ENCODE results near the gene KRTAP4-5. TPM values are rescaled to one million over a fixed set of nuclear protein-coding genes. Genes with fewer than 3 reads are reported as not detected.
"Not testable (repeated sequence)": the region's sequence is repeated elsewhere in the genome, so short reads cannot be mapped to it uniquely, and the experiment has no call there.

Gene KRTAP4-5
- not detected in 2 replicates for total RNA-seq

DNA sequence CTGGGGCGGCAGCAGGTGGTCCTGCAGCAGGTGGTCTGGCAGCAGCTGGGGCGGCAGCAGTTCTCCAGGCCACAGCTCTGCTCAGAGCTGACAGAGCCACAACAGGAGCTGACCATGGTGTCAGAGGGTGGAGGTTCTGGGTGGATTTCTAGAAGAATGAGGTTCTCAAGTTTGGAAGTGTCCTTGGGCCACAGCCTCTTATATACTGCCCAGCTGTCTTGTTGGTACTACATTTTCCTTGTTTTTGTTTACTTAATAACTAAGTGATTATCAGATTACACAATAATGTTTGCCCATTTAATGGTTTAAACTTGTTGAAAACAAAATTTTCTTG lies at the start of gene KRTAP4-5:
Gene KRTAP4-5, minus strand, starts transcription at position 174 of the 334 bp plus-strand sequence. Its CDS starts 58 bp downstream, at position 116.
- no peaks in the 10 kb centered on the region for H3K4me1 Mint-ChIP-seq (ENCODE audit: low read depth)
- H3K36me3 Mint-ChIP-seq (ENCODE audit: low read depth) = no peaks in the 10 kb centered on the region
- no peak for DNase-seq (ENCODE audit: low spot score)
- no peak within 1 kb of the TSS for H3K4me3 Mint-ChIP-seq (ENCODE audit: low read depth)
- peaks cover 8% of the 10 kb centered on the region for H3K27me3 Mint-ChIP-seq (ENCODE audit: low read depth)
- no peak within 1 kb of the TSS for H3K27ac Mint-ChIP-seq
- H3K9me3 Mint-ChIP-seq = peaks cover 3% of the 10 kb centered on the region
- intact Hi-C loops (cut with micrococcal nuclease) = no loop called here

DNA sequence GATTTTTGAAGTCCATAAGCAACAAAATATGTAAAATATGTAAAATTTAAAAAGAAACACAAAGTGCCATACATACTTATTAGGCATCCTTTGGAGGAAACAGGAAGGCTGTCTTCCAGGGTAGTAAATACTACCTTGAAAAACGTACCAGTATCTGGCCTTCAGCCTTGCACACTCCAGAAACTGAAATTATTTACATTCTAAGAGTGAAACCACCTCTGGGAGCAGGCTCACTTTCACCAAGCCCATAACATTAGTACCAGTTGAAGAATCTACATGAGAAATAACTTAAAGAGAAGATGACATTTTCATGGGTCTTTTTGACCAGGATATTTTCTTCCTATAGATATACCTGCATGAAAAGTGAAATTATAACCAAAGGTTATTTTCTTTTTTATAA lies 46.4 kb upstream of the KRTAP4-5 start:
- no peaks in the 10 kb centered on the region for H3K36me3 Mint-ChIP-seq (ENCODE audit: low read depth)
- no peaks in the 10 kb centered on the region for H3K4me1 Mint-ChIP-seq (ENCODE audit: low read depth)
- no peak for DNase-seq (ENCODE audit: low spot score)
- H3K27me3 Mint-ChIP-seq (ENCODE audit: low read depth) = peaks cover 8% of the 10 kb centered on the region
- intact Hi-C loops (cut with micrococcal nuclease) = no loop called here
- no peak overlapping the region for H3K27ac Mint-ChIP-seq
- H3K9me3 Mint-ChIP-seq = no peaks in the 10 kb centered on the region
- H3K4me3 Mint-ChIP-seq (ENCODE audit: low read depth) = no peak overlapping the region

DNA sequence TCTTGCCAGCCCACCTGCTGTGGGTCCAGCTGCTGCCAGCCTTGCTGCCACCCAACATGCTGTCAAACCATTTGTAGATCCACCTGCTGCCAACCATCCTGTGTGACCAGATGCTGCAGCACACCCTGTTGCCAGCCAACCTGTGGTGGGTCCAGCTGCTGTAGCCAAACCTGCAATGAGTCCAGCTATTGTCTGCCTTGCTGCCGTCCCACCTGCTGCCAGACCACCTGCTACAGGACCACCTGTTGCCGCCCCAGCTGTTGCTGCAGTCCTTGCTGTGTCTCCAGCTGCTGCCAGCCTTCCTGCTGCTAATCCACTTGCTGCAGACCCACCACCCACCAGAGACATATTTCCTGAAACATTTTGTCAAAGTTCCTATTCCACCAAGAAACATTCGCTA lies 40.7 kb upstream of the KRTAP4-5 start:
- Mint-ChIP-seq H3K4me1 (ENCODE audit: low read depth) (no peaks in the 10 kb centered on the region), H3K36me3 (ENCODE audit: low read depth) (no peaks in the 10 kb centered on the region), H3K4me3 (ENCODE audit: low read depth) (no peak overlapping the region), H3K27me3 (ENCODE audit: low read depth) (peaks cover 3% of the 10 kb centered on the region), H3K27ac (no peak overlapping the region), H3K9me3 (no peaks in the 10 kb centered on the region)
- DNase-seq (ENCODE audit: low spot score) = no peak
- intact Hi-C loops (cut with micrococcal nuclease) = no loop called here

DNA sequence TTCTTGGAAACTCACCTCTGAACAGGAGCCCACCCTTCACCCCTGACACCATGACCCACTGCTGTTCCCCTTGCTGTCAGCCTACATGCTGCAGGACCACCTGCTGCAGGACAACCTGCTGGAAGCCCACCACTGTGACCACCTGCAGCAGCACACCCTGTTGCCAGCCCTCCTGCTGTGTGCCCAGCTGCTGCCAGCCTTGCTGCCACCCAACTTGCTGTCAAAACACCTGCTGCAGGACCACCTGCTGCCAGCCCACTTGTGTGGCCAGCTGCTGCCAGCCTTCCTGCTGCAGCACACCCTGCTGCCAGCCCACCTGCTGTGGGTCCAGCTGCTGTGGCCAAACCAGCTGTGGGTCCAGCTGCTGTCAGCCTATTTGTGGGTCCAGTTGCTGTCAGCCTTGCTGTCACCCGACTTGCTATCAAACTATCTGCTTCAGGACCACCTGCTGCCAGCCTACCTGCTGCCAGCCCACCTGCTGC lies 40.3 kb upstream of the KRTAP4-5 start, which contains the start of gene KRTAP9-1:
Gene KRTAP9-1, plus strand, starts transcription at position 51 of the 482 bp plus-strand sequence. Its CDS starts 0 bp downstream, at position 51.
- H3K36me3 Mint-ChIP-seq (ENCODE audit: low read depth); intact Hi-C loops (cut with micrococcal nuclease); DNase-seq (ENCODE audit: low spot score); H3K27ac Mint-ChIP-seq; H3K9me3 Mint-ChIP-seq; H3K27me3 Mint-ChIP-seq (ENCODE audit: low read depth); H3K4me3 Mint-ChIP-seq (ENCODE audit: low read depth); H3K4me1 Mint-ChIP-seq (ENCODE audit: low read depth): not testable (repeated sequence)

DNA sequence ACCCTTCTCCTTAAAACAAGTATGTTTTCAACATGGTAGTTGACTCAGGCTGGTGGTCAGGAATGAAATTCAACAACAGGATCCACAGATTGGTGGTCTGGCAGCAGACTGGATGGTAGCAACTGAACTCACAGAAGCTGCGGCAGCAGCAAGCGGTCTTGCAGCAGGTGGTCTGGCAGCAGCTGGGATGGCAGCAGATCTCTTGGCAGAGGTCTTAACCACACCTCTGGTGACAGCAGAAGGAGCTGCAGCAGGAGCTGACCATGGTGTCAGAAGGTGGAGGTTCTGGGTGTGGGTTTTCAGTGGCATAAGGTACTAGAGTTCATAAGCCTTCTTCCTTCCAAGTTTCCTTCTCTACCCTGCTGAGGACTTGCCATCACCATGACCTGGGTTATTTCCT lies 37.2 kb upstream of the KRTAP4-5 start:
- DNase-seq (ENCODE audit: low spot score) = no peak
- H3K9me3 Mint-ChIP-seq = no peaks in the 10 kb centered on the region
- no peak overlapping the region for H3K27ac Mint-ChIP-seq
- intact Hi-C loops (cut with micrococcal nuclease) = no loop called here
- no peak overlapping the region for H3K4me3 Mint-ChIP-seq (ENCODE audit: low read depth)
- no peaks in the 10 kb centered on the region for H3K4me1 Mint-ChIP-seq (ENCODE audit: low read depth)
- H3K36me3 Mint-ChIP-seq (ENCODE audit: low read depth) = no peaks in the 10 kb centered on the region
- H3K27me3 Mint-ChIP-seq (ENCODE audit: low read depth) = peaks cover 6% of the 10 kb centered on the region

DNA sequence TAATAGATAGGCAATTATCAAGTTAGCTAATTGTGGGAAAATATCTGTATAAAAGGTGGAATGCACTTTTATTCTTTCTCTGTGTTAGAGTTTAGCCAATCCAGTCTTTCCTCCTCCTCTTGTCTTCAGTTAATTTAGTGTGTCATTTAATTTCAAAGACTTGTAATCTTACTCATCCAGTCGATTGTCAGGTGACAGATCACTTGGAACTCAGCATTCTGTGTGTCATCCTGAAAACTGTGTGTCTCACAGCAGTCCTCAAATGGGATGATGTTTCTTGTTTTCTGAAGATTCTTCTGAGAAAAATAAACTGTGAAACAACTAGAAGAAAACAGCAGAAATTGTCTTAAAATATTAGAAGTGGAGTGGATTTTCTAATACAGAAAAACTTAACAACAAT lies 35.4 kb upstream of the KRTAP4-5 start:
- Mint-ChIP-seq H3K4me1 (ENCODE audit: low read depth) (no peaks in the 10 kb centered on the region), H3K36me3 (ENCODE audit: low read depth) (no peaks in the 10 kb centered on the region), H3K4me3 (ENCODE audit: low read depth) (no peak overlapping the region), H3K9me3 (no peaks in the 10 kb centered on the region), H3K27me3 (ENCODE audit: low read depth) (peaks cover 6% of the 10 kb centered on the region), H3K27ac (no peak overlapping the region)
- DNase-seq (ENCODE audit: low spot score) = no peak
- intact Hi-C loops (cut with micrococcal nuclease) = no loop called here

DNA sequence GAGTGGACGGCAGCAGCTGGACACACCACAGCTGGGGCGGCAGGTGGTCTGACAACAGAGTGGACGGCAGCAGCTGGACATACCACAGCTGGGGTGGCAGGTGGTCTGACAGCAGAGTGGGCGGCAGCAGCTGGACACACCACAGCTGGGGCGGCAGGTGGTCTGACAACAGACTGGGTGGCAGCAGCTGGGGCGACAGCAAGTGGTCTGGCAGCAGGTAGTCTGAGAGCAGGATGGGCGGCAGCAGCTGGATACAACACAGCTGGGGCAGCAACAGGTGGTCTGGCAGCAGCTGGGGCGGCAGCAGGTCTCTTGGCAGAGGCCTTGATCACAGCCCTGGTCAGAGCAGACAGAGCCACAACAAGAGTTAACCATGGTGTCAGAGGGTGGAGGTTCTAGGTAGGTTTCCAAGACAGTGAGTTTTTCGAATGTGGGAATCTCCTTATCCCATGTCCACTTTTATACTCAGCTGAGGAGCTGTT lies 34.9 kb upstream of the KRTAP4-5 start, which contains the start of gene KRTAP4-1:
Gene KRTAP4-1, minus strand, starts transcription at position 432 of the 482 bp plus-strand sequence. Its CDS starts 57 bp downstream, at position 375.
- H3K27ac Mint-ChIP-seq = no peak within 1 kb of the TSS
- H3K9me3 Mint-ChIP-seq = no peaks in the 10 kb centered on the region
- H3K36me3 Mint-ChIP-seq (ENCODE audit: low read depth) = no peaks in the 10 kb centered on the region
- H3K27me3 Mint-ChIP-seq (ENCODE audit: low read depth) = peaks cover 6% of the 10 kb centered on the region
- no peak within 1 kb of the TSS for H3K4me3 Mint-ChIP-seq (ENCODE audit: low read depth)
- DNase-seq (ENCODE audit: low spot score) = no peak
- intact Hi-C loops (cut with micrococcal nuclease) = no loop called here
- H3K4me1 Mint-ChIP-seq (ENCODE audit: low read depth) = no peaks in the 10 kb centered on the region

DNA sequence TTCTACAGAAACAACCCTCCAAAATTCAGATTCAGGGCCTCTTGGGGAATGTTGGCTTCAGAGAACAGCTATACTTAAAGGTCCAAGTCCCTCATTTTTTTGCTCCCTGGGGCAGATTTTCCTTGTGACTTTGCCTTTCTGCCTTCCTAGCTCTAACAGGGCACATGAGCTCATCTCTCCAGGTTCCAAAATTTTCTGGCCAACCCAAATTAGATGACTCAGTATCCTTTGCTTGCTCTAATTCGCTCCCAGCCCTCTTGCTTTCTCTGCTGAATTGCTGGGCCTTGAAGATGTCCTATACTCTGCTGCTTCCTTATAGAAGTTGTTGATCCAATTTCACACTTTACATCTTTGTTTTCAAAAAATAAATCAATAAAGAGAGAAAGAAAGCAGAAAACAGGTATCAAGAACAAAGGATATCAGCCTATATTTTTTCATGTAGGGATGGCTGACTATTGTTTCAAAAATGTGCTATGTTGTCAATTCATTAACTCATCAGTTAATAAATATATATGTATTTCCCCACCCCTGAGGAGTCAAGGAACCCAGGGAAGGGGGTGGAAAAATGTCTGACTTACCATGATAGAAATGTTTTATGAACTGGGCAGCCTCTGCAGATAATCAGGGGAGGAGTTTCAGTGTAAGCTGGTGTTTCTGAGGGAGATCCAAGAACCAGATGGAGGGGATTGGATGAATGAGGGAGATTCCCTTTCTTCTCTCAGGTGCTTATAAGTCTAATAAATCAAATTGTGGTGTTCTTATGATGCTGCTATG lies 29.4 kb upstream of the KRTAP4-5 start:
- Mint-ChIP-seq H3K4me1 (ENCODE audit: low read depth) (no peaks in the 10 kb centered on the region), H3K9me3 (no peaks in the 10 kb centered on the region), H3K36me3 (ENCODE audit: low read depth) (no peaks in the 10 kb centered on the region), H3K27ac (no peak overlapping the region), H3K27me3 (ENCODE audit: low read depth) (peaks cover 6% of the 10 kb centered on the region), H3K4me3 (ENCODE audit: low read depth) (no peak overlapping the region)
- DNase-seq (ENCODE audit: low spot score) = no peak
- intact Hi-C loops (cut with micrococcal nuclease) = no loop called here

DNA sequence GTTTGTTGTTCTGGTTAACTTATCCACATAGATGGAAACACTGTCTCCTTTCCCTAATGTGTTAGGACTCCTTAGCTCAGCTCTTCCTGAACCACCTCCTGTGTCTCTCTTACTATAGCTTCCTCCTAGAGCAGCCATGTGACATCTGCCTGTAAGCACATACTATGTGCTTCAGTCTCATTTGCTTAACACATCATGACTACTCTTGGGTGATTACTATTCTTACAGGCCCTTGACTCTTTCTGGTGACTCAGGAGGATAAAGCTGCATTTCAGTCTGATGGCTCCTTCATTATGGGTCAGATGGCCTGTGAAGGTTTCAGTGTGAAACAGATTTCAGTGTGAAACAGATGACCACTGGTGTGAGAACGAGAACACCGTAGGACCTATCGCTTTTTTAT lies 28.7 kb upstream of the KRTAP4-5 start:
- no peak for DNase-seq (ENCODE audit: low spot score)
- no peaks in the 10 kb centered on the region for H3K4me1 Mint-ChIP-seq (ENCODE audit: low read depth)
- no peak overlapping the region for H3K4me3 Mint-ChIP-seq (ENCODE audit: low read depth)
- no peaks in the 10 kb centered on the region for H3K9me3 Mint-ChIP-seq
- H3K36me3 Mint-ChIP-seq (ENCODE audit: low read depth) = no peaks in the 10 kb centered on the region
- peaks cover 3% of the 10 kb centered on the region for H3K27me3 Mint-ChIP-seq (ENCODE audit: low read depth)
- H3K27ac Mint-ChIP-seq = no peak overlapping the region
- intact Hi-C loops (cut with micrococcal nuclease) = no loop called here

DNA sequence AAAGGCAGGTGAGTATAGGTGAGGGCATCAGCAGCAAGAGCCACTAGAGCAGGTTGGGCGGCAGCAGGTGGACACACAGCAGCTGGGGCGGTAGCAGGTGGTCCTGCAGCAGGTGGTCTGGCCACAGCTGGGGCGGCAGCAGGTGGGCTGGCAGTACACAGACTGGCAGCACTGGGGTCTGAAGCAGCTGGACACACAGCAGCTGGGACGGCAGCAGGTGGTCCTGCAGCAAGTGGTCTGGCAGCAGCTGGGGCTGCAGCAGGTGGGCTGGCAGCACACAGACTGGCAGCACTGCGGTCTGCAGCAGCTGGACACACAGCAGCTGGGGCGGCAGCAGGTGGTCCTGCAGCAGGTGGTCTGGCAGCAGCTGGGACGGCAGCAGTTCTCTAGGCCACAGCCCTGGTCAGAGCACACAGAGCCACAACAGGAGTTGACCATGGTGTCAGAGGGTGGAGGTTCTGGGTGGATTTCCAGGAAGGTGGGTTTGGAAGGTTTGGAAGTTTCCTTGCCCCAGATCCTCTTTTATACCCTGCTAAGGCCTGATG lies 28.2 kb upstream of the KRTAP4-5 start, which contains the start of gene KRTAP4-2:
Gene KRTAP4-2, minus strand, starts transcription at position 495 of the 545 bp plus-strand sequence. Its CDS starts 57 bp downstream, at position 438.
- H3K27ac Mint-ChIP-seq = no peak within 1 kb of the TSS
- H3K27me3 Mint-ChIP-seq (ENCODE audit: low read depth) = peaks cover 3% of the 10 kb centered on the region
- no peak for DNase-seq (ENCODE audit: low spot score)
- H3K9me3 Mint-ChIP-seq = no peaks in the 10 kb centered on the region
- intact Hi-C loops (cut with micrococcal nuclease) = no loop called here
- no peak within 1 kb of the TSS for H3K4me3 Mint-ChIP-seq (ENCODE audit: low read depth)
- no peaks in the 10 kb centered on the region for H3K36me3 Mint-ChIP-seq (ENCODE audit: low read depth)
- no peaks in the 10 kb centered on the region for H3K4me1 Mint-ChIP-seq (ENCODE audit: low read depth)

DNA sequence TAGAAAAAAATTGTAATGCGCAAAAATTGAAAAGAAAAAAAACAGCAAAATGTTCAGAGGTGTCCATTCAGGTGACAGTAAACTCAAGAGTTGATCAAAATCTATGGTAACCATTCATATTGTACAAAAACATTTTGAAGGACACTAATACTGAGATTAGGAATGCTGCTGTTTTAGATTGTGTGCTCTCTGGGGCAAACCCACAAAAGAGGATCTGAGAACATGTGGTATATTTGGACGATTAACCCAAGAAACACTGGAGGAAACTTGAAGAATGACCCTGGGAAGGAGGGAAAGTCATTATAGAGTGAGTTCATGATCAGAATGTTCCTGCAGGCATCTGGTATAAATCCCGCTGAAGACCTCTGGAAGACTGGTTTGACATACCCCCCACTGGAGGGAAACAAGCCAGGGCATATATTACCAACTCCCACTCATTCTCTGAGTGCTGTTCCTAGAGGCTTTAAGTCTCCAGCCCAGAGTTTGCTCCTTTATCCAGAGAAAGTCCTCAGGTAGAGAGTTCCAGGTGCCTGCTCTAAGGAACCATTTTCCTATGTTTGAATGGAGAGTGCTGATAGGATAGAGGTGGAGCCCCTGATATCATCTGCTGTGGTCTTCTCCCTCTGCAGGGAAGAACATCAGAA lies 27.2 kb upstream of the KRTAP4-5 start:
- intact Hi-C loops (cut with micrococcal nuclease) = no loop called here
- Mint-ChIP-seq H3K9me3 (no peaks in the 10 kb centered on the region), H3K27ac (no peak overlapping the region), H3K27me3 (ENCODE audit: low read depth) (peaks cover 5% of the 10 kb centered on the region), H3K36me3 (ENCODE audit: low read depth) (no peaks in the 10 kb centered on the region), H3K4me1 (ENCODE audit: low read depth) (no peaks in the 10 kb centered on the region), H3K4me3 (ENCODE audit: low read depth) (no peak overlapping the region)
- DNase-seq (ENCODE audit: low spot score) = no peak

DNA sequence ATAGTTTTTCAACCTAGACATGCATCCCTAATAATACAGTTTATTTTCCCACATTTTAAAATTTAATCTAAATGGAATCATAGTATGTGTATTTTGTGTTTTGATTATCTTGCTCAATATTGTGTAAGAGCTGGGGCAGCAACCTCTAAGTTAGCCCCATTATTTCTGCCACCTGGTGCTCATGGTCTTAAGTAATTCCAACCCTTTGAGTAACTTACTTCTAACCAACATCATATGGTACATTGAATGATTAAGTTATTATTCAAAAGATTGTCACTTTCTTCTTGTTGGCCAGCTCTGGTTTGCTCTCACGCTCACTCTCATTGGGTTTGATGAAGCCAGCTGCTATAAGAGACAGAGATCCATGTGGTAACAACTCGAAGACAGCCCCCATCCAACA lies 22.3 kb upstream of the KRTAP4-5 start:
- H3K27me3 Mint-ChIP-seq (ENCODE audit: low read depth) = peaks cover 10% of the 10 kb centered on the region
- H3K9me3 Mint-ChIP-seq = no peaks in the 10 kb centered on the region
- intact Hi-C loops (cut with micrococcal nuclease) = no loop called here
- H3K36me3 Mint-ChIP-seq (ENCODE audit: low read depth) = no peaks in the 10 kb centered on the region
- H3K4me1 Mint-ChIP-seq (ENCODE audit: low read depth) = no peaks in the 10 kb centered on the region
- no peak overlapping the region for H3K27ac Mint-ChIP-seq
- no peak overlapping the region for H3K4me3 Mint-ChIP-seq (ENCODE audit: low read depth)
- no peak for DNase-seq (ENCODE audit: low spot score)

DNA sequence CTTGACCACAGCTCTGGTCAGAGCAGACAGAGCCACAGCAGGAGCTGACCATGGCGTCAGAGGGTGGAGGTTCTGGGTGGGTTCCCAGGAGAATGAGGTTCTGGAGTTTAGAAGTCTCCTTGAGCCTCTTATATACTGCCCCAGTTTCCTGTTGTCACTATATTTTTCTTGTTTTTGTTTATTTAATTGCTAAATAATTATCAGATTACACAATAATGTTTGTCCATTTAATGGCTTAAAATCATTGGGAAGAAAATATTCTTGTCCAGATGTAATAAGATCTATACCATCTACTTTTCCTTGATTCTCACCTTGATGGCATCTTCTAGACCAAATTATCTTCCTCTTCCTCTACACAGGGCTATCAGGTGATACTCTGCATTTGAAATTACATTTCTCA lies 18.5 kb upstream of the KRTAP4-5 start, which contains the start of gene KRTAP4-3:
Gene KRTAP4-3, minus strand, starts transcription at position 101 of the 400 bp plus-strand sequence. Its CDS starts 49 bp downstream, at position 52.
- H3K27ac Mint-ChIP-seq = no peak within 1 kb of the TSS
- intact Hi-C loops (cut with micrococcal nuclease) = no loop called here
- H3K9me3 Mint-ChIP-seq = no peaks in the 10 kb centered on the region
- no peak within 1 kb of the TSS for H3K4me3 Mint-ChIP-seq (ENCODE audit: low read depth)
- DNase-seq (ENCODE audit: low spot score) = no peak
- H3K36me3 Mint-ChIP-seq (ENCODE audit: low read depth) = no peaks in the 10 kb centered on the region
- peaks cover 10% of the 10 kb centered on the region for H3K27me3 Mint-ChIP-seq (ENCODE audit: low read depth)
- no peaks in the 10 kb centered on the region for H3K4me1 Mint-ChIP-seq (ENCODE audit: low read depth)

All from activated T-helper 2 cell treated with anti-CD3 and anti-CD28 coated beads, Interferon-gamma antibody, Interleukin-2, Interleukin-4, amounts not matched to agents 10 μg/mL and 5 μg/mL and 100 μg/mL, durations not matched to agents 14 hours and 24 hours and 36 hours (primary cell).